Hepatocyte (in vitro differentiated cells): Measurements from ENCODE around the gene OR51B5.

ENCODE experiments used
- CTCF ChIP-seq: fragments of 200-600 bp; sonication (generic); IDR thresholded peaks from 2 replicates; pipeline ENCODE4 v1.5.1; 2016; ENCODE audit warnings: antibody characterized with exemption, mild to moderate bottlenecking; ENCODE audit not compliant: poor library complexity
- EZH2 ChIP-seq: fragments of 200-600 bp; sonication (generic); IDR thresholded peaks from 2 replicates; pipeline ENCODE4 v1.6.1; 2016; ENCODE audit warnings: antibody characterized with exemption, mild to moderate bottlenecking, borderline replicate concordance
- EZH2phosphoT487 ChIP-seq: fragments of 200-600 bp; sonication (generic); IDR thresholded peaks from one replicate; pipeline ENCODE4 v1.6.1; 2018; ENCODE audit warnings: antibody characterized with exemption, mild to moderate bottlenecking, low read depth, moderate library complexity; ENCODE audit not compliant: unreplicated experiment, severe bottlenecking

GRCh38 chr11:5384335-5384734 lies 41.0 kb upstream of the OR51B5 start:
- no peak for TF ChIP-seq CTCF
- TF ChIP-seq EZH2phosphoT487 = no peak
- TF ChIP-seq EZH2 = no peak
